ENCODE data around the gene ADCY9.

ADCY9 gene

DNA sequence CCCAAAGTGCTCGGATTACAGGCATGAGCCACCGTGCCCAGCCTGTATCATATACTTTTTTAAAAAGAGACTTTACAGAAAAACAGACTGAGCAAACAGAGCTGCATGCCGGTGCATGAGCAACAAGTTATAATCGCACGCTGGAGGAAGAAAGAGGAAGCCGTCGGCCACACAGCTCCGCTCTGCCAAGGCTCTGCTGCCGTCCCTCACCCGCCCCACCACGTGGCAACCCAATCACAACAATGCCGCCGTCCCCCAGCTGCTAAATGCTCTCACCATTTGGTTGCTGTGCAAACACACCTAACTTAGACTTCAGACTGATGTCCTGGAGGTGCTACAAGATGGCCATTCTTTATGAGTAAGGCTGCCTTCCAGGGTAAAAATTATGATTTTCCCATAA, 83.5 kb downstream of the ADCY9 start:
- DNase-seq (ENCODE audit: low spot score): peak; percentile 37

GRCh38 chr16:4028144-4028543, 88.1 kb downstream of the ADCY9 start:
- no peak for DNase-seq (ENCODE audit: low spot score)

- DNase-seq (ENCODE audit: low spot score): no peak
Measured at GRCh38 chr16:4026854-4027253, 89.4 kb downstream of the ADCY9 start.

DNA sequence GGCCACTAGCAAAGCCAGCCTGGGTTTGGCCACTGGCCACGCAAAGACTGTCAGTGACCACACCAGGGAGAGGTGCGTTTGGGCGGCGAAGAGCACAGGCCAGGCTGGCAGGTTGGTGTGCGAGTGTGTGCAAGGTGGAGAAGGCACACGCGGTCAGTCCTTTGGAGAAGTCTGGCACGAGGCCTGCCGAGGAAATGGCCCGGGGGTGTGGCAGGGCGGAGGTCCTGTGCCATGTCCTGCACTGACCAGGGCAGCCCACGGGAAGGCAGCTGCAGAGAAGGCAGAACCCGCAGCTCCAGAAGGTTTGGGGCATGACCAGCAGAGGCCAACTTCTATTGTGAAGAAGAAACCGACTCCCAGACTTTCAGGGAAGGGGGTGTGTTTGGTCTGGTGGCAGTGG, 90.8 kb downstream of the ADCY9 start:
- no peak for DNase-seq (ENCODE audit: low spot score)

- no peak for DNase-seq (ENCODE audit: low spot score)
Measured at GRCh38 chr16:4021916-4022315, 94.3 kb downstream of the ADCY9 start.

- DNase-seq (ENCODE audit: low spot score): no peak
Measured at GRCh38 chr16:4021070-4021779, 95.0 kb downstream of the ADCY9 start.

DNA sequence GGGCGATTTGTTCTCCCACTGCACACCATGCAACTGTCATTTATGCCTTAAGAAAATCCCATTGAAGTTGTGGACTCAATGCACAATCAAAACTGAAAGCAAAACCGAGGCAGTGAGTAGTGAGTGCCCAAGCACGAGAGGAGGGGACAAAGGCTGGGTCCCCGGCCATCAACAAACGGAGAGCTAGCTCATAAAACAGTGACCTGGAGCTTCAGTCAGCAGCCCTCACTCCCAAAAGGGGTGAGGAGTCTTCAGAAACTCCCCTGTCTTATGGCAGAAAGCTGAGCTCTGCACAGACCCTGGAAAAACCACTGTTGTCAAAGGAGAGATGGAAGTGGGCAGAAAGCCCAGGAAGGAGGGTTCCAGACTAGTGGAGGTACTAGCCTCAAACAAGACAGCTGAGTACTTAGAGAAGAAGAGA, 96.9 kb downstream of the ADCY9 start:
- DNase-seq (ENCODE audit: low spot score): no peak

- DNase-seq (ENCODE audit: low spot score): no peak
Measured at GRCh38 chr16:4018391-4018790, 97.9 kb downstream of the ADCY9 start.

DNA sequence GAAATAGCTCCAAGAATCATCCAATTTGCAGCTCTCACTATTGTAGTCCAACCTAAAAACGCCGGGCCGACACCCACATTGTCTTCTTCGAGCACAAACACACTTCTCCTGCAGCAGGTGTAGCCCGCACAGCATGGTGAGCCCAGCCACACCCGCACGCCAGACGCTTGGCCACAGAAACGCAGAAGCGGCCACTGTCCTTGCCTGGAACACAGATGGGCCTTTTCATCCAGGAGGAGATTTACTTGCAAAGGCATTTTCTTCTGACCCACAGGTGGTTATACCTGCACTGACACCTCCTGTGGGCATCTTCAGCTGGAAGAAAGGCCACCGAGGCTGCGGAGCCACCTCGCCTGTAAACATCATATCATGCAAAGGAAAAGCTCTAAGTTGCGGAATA, 98.4 kb downstream of the ADCY9 start:
- no peak for DNase-seq (ENCODE audit: low spot score)

- DNase-seq (ENCODE audit: low spot score): no peak
Measured at GRCh38 chr16:4016658-4017057, 99.6 kb downstream of the ADCY9 start.

- no peak for DNase-seq (ENCODE audit: low spot score)
Measured at GRCh38 chr16:4016005-4016352, 100.3 kb downstream of the ADCY9 start.

- no peak for DNase-seq (ENCODE audit: low spot score)
Measured at GRCh38 chr16:4015275-4016004, 100.8 kb downstream of the ADCY9 start.

GRCh38 chr16:4011940-4012629, 104.2 kb downstream of the ADCY9 start:
- no peak for DNase-seq (ENCODE audit: low spot score)

GRCh38 chr16:4011225-4011939, 104.9 kb downstream of the ADCY9 start:
- no peak for DNase-seq (ENCODE audit: low spot score)

DNA sequence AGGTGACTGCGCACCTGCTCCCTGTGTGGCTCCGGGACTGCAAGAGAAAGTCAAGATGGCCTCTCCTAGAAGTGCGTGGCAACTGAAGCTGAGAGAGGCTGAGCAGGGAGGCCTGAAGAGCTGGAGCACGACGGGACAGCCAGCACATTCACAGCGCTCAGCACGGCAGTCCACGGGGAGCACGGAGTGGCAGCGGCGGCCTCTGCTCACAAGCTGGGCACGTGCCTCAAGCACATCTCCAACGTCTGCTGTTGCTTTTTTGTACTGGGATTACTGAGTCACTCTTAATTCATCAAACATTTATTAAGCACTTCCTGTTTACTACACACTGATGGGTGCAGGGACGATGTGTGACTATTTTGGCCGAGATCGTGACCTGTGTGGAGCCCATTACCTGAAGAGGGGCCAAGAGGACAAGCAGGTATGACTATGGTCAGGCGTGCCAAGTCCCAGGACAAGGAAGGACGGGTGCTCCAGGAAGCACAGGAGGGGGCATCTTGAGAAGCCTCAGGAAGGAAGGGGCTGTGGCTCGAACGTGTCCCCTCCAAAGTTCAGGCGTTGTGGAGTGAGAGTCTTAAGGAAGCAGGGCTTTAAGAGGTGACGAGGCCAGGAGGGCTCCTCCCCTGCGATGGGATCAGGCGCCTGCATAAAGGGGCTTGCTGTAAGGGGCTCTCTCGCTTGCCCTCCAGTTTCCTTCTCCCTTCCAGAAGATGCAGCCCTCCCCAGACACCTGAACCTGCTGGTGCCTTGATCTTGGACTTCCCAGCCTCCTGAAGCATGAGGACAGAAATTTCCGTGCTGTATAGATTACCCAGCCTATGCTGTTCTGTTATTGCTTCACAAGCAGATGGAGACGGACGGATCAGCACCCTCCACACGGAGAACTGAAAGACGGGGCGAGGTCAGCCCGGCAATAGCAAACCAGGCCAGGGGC, 105.8 kb downstream of the ADCY9 start:
- no peak for DNase-seq (ENCODE audit: low spot score)

- no peak for DNase-seq (ENCODE audit: low spot score)
Measured at GRCh38 chr16:4009177-4009576, 107.1 kb downstream of the ADCY9 start.

DNA sequence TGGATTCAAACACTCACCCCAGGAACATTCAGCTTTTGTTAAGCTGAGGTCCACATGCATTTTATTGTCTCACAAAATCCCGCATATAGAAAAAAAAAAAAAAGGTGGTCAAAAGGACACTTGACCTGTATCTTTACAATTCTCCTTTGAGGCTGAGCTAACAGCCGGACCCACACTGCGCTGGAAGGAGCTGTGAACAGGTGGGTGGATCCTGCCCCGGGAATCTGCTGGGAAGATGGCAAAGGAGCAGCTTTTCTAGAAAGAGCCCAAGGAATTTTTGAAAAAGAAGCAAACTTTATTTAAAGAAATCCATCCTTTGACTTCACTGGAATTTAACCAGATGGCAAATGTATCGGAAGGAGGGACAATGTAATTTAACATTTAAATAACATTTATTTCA, 108.1 kb downstream of the ADCY9 start:
- DNase-seq (ENCODE audit: low spot score): no peak

DNA sequence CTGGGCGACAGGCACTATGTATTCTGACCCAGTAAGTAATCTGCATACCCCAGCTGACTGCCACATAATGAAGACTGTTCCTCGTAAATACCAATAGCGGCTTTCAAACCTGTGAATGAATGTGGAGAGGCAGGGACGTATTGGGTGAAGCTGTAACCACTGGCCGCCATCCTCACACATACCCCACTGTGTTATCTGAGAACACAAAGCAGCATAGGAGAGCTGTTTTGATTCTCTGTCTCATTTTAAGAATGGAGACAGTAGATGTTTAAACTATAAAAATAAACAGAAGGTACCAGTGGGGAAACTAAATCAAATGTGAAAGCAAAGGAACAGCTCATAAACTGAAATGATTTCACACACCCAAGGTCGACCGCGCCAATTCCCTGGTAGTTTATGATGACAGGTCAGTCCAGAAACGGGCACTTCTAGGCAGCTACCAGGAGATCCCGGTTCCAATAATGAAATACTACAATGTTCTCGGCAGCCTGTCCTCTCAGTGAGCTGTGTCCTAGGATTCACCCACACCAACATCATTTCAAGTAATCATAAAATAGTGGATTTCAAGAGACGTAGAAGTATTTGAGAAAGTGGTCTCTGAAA, 109.7 kb downstream of the ADCY9 start:
- no peak for DNase-seq (ENCODE audit: low spot score)

GRCh38 chr16:4005731-4006130, 110.5 kb downstream of the ADCY9 start:
- DNase-seq (ENCODE audit: low spot score): no peak

GRCh38 chr16:4005281-4005680, 111.0 kb downstream of the ADCY9 start:
- DNase-seq (ENCODE audit: low spot score): no peak

GRCh38 chr16:4004206-4004605, 112.0 kb downstream of the ADCY9 start:
- no peak for DNase-seq (ENCODE audit: low spot score)
